Measurements from ENCODE around the gene CLASP1.

- TF ChIP-seq POLR2A (IDR thresholded peaks at IDR 0.05; ENCODE audit: low read depth, low read length) (no peak), POLR2AphosphoS5 (IDR thresholded peaks at IDR 0.05; ENCODE audit: low read depth, low read length) (no peak), TAF1 (IDR thresholded peaks at IDR 0.05; ENCODE audit: low read depth, low read length) (no peak), SPI1 (IDR thresholded peaks at IDR 0.05; ENCODE audit: low read depth, low read length) (no peak)
Observed at GRCh38 chr2:121469356-121469755, 179.9 kb downstream of the CLASP1 start.

All from GM12891 (cell line).